ENCODE results near the gene SBK2.

SBK2 gene

DNA sequence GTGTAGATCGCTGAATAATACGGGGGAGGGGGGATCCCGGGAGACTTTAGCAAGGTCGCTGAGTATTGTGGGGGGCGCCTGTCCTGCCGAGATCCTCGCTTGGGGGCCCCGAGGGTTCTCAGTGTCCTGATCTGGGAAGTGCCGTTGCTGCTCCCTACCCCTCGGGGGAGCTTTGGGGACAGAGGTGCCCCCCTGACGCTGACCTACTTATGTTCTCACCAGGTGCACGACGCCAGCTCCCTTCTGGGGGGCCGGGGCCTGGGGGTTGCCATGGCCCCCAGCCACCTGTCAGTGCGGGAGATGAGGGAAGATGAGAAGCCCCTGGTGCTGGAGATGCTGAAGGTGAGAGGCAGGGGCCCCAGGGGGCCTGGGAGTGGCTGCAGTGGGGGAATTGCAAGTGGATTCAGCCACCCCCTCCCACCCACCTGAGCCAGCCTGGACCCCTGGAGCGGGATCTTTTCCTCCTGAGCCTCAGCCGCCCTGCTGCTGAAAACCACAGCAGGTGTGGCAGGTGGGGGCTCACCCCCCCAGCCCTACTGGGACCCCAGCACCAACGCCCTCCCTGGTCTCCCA, 51.4 kb downstream of the SBK2 start:
- no peak for DNase-seq

- peak; percentile 19 to 44 for DNase-seq
Measured at GRCh38 chr19:55484593-55485438, 52.1 kb downstream of the SBK2 start, which contains the start of gene NAT14. Gene NAT14, plus strand, starts transcription at chr19:55485188. Its CDS starts 521 bp downstream, at chr19:55485709.

DNA sequence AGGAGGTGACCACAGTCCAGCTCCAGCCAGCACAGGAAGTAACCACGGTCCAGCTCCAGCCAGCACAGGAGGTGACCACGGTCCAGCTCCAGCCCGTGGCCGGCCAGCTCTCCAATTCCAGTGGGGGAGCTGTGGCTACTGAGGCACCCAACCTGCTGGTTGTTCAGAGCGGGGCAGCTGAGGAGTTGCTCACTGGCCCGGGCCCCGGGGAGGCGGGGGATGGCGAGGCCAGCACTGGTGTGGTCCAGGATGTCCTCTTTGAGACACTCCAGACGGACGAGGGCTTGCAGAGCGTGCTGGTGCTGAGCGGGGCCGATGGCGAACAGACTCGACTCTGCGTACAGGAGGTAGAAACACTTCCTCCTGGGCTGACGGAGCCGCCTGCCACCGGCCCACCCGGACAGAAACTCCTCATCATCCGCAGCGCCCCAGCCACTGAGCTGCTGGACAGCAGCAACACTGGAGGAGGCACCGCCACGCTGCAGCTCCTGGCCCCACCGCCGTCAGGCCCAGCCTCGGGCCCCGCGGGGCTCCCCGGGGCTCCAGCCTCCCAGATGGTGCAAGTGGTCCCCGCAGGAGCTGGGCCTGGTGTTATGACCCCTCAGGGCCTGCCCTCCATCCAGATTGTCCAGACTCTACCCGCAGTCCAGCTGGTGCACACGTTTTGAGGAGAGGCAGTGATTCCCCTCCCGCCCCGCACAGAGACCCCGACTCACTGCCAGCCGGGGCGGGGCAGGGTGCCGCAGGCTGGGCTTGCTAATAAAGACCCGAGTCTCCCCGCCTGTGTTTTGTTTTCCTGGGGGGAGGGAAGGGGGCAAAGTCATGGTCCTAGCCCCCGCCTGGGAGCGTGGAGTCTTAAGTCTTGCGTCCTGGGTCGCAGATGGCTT, 53.0 kb downstream of the SBK2 start:
- no peak for DNase-seq

DNA sequence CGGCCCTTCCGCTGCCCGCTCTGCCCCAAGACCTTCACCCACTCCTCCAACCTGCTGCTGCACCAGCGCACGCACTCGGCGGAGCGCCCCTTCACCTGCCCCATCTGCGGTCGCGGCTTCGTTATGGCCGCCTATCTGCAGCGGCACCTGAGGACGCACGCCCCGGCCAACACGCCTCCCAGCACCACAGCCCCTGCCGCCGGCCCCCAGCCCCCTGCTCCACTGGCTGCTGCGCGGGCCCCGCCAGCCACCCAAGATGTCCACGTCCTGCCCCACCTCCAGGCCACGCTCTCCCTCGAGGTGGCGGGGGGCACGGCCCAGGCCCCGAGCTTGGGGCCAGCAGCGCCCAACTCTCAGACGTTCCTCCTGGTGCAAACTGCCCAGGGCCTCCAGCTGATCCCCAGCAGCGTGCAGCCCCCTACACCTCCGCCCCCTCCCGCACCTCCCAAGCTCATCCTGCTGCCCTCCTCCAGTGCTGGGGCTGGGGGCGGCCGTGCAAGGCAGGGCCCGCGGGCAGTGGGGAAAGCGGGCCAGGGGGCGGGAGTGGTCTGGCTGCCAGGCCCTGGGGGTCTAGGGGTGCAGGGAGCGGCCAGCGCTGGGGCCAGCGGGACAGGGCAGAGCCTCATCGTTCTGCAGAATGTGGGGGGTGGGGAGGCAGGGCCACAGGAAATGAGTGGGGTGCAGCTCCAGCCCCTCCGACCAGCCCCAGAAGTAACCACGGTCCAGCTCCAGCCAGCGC, 53.8 kb downstream of the SBK2 start:
- no peak for DNase-seq

GRCh38 chr19:55482156-55482961, 54.6 kb downstream of the SBK2 start:
- DNase-seq: no peak

GRCh38 chr19:55481794-55482155, 55.2 kb downstream of the SBK2 start:
- DNase-seq: no peak

DNA sequence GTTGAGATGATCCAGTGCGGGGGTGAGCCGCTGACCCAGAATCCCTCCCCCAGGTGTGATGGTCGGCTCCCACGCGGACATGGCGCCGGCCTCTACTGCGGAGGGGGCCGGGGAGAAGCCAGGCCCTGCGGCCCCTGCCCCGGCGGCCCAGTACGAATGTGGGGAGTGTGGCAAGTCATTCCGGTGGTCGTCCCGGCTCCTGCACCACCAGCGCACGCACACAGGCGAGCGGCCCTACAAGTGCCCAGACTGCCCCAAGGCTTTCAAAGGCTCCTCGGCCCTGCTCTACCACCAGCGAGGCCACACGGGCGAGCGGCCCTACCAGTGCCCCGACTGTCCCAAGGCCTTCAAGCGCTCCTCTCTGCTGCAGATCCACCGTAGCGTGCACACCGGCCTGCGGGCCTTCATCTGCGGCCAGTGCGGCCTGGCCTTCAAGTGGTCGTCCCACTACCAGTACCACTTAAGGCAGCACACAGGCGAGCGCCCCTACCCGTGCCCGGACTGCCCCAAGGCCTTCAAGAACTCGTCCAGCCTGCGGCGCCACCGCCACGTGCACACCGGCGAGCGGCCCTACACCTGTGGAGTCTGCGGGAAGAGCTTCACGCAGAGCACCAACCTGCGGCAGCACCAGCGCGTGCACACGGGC, 55.7 kb downstream of the SBK2 start:
- DNase-seq: no peak

- DNase-seq: no peak
Measured at GRCh38 chr19:55479451-55480230, 57.3 kb downstream of the SBK2 start.

GRCh38 chr19:55479045-55479444, 57.9 kb downstream of the SBK2 start:
- DNase-seq: no peak
